Effector memory CD4-positive, alpha-beta T cell (primary cell): ENCODE measurements around the gene WDR45.

Experiments
- DNase-seq, 3 donors: peaks; one replicate each; pipeline ENCODE4 v3.0.0-alpha.2; 2020
- H3K27ac ChIP-seq: 2 replicates; pipeline ENCODE4 v1.7.0; 2013; ENCODE audit warnings: mild to moderate bottlenecking, low read length, moderate library complexity; ENCODE audit not compliant: insufficient read depth, poor library complexity, severe bottlenecking
- H3K27me3 ChIP-seq: replicated peaks from 2 replicates; pipeline ENCODE4 v1.7.0; 2013; ENCODE audit warnings: mild to moderate bottlenecking, low read length; ENCODE audit not compliant: insufficient read depth, control insufficient read depth, poor library complexity, severe bottlenecking
- H3K36me3 ChIP-seq: 2 replicates; pipeline ENCODE4 v1.7.0; 2013; ENCODE audit warnings: mild to moderate bottlenecking, low read length, moderate library complexity; ENCODE audit not compliant: control insufficient read depth, insufficient read depth
- H3K4me1 ChIP-seq: 2 replicates; pipeline ENCODE4 v1.7.0; 2013; ENCODE audit warnings: low read length, mild to moderate bottlenecking; ENCODE audit not compliant: control insufficient read depth, insufficient read depth, poor library complexity, severe bottlenecking
- H3K4me3 ChIP-seq: 2 replicates; pipeline ENCODE4 v1.7.0; 2013; ENCODE audit warnings: low read length, low read depth, mild to moderate bottlenecking; ENCODE audit not compliant: insufficient read depth, poor library complexity, severe bottlenecking
- H3K9me3 ChIP-seq: 2 replicates; pipeline ENCODE4 v1.7.0; 2013; ENCODE audit warnings: mild to moderate bottlenecking, low read length, moderate library complexity; ENCODE audit not compliant: control insufficient read depth

WDR45 gene

GRCh38 chrX:49077941-49078340 lies 1.7 kb downstream of the WDR45 start:
- Histone ChIP-seq H3K4me1 (peaks cover 7% of the 10 kb centered on the region), H3K27me3 (no peaks in the 10 kb centered on the region), H3K9me3 (no peaks in the 10 kb centered on the region), H3K4me3 (no peak overlapping the region), H3K36me3 (no peaks in the 10 kb centered on the region), H3K27ac (no peak overlapping the region)
- DNase-seq = no peak

- Histone ChIP-seq H3K9me3 (no peaks in the 10 kb centered on the region), H3K27ac (no peak overlapping the region), H3K27me3 (no peaks in the 10 kb centered on the region), H3K36me3 (no peaks in the 10 kb centered on the region), H3K4me1 (peaks cover 9% of the 10 kb centered on the region), H3K4me3 (no peak overlapping the region)
- DNase-seq = no peak
These were observed 4.3 kb downstream of the WDR45 start for GRCh38 chrX:49075347-49075746.

- DNase-seq = peak; percentile 82 to 86 (median 85)
- no peaks in the 10 kb centered on the region for H3K9me3 ChIP-seq
- peak within 1 kb of the TSS; percentile 70 for H3K27ac ChIP-seq
- H3K4me1 ChIP-seq = peaks cover 9% of the 10 kb centered on the region
- H3K36me3 ChIP-seq = no peaks in the 10 kb centered on the region
- peak within 1 kb of the TSS; percentile 38 for H3K4me3 ChIP-seq
- no peaks in the 10 kb centered on the region for H3K27me3 ChIP-seq
These were observed 5.8 kb downstream of the WDR45 start, which contains the start of gene PRAF2 for GRCh38 chrX:49073601-49074575. PRAF2 (minus strand) TSS chrX:49074002; CDS start chrX:49073987, 15 bp downstream.

GRCh38 chrX:49072712-49073095 lies 7.0 kb downstream of the WDR45 start:
- Histone ChIP-seq H3K4me1 (peaks cover 9% of the 10 kb centered on the region), H3K4me3 (no peak overlapping the region), H3K9me3 (no peaks in the 10 kb centered on the region), H3K27me3 (no peaks in the 10 kb centered on the region), H3K27ac (no peak overlapping the region), H3K36me3 (no peaks in the 10 kb centered on the region)
- DNase-seq = no peak

GRCh38 chrX:49071877-49072711 lies 7.6 kb downstream of the WDR45 start:
- Histone ChIP-seq H3K27ac (no peak overlapping the region), H3K9me3 (no peaks in the 10 kb centered on the region), H3K36me3 (no peaks in the 10 kb centered on the region), H3K27me3 (no peaks in the 10 kb centered on the region), H3K4me1 (peaks cover 9% of the 10 kb centered on the region), H3K4me3 (no peak overlapping the region)
- no peak for DNase-seq

GRCh38 chrX:49070988-49071387 lies 8.7 kb downstream of the WDR45 start:
- DNase-seq = no peak
- Histone ChIP-seq H3K4me3 (no peak overlapping the region), H3K27ac (no peak overlapping the region), H3K9me3 (no peaks in the 10 kb centered on the region), H3K4me1 (peaks cover 9% of the 10 kb centered on the region), H3K36me3 (no peaks in the 10 kb centered on the region), H3K27me3 (no peaks in the 10 kb centered on the region)

GRCh38 chrX:49069038-49069437 lies 10.6 kb downstream of the WDR45 start:
- Histone ChIP-seq H3K9me3 (no peaks in the 10 kb centered on the region), H3K36me3 (no peaks in the 10 kb centered on the region), H3K27ac (no peak overlapping the region), H3K4me1 (peaks cover 9% of the 10 kb centered on the region), H3K4me3 (no peak overlapping the region), H3K27me3 (no peaks in the 10 kb centered on the region)
- DNase-seq = no peak

GRCh38 chrX:49067285-49068120 lies 12.2 kb downstream of the WDR45 start:
- Histone ChIP-seq H3K36me3 (no peaks in the 10 kb centered on the region), H3K27ac (no peak overlapping the region), H3K27me3 (no peaks in the 10 kb centered on the region), H3K4me1 (no peaks in the 10 kb centered on the region), H3K9me3 (no peaks in the 10 kb centered on the region), H3K4me3 (no peak overlapping the region)
- no peak for DNase-seq

GRCh38 chrX:49066690-49067089 lies 13.0 kb downstream of the WDR45 start:
- H3K4me3 ChIP-seq = no peak overlapping the region
- no peak for DNase-seq
- no peak overlapping the region for H3K27ac ChIP-seq
- H3K36me3 ChIP-seq = no peaks in the 10 kb centered on the region
- H3K27me3 ChIP-seq = no peaks in the 10 kb centered on the region
- no peaks in the 10 kb centered on the region for H3K4me1 ChIP-seq
- H3K9me3 ChIP-seq = no peaks in the 10 kb centered on the region
